ENCODE data around the gene SLC39A3.

Gene SLC39A3

DNA sequence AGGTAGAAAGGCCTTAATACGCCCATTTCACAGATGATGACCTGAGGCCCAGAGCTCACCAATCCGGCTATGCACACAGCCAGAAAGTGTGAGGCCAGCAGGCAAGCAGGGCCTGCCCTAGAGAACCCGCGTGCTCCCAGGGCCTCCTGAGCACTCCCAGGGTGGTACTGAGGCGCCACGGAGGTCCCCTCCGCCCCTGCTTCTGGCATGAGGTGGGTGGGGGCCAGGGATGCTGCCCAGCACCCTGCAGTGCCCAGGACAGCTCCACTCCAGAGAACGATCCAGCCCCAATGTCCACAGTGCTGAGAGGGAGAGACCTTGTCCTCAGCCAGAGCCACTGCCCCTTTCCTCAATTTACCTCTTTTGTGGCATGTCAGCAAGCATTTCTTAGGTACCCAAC lies 29.4 kb upstream of the SLC39A3 start:
- TF ChIP-seq, protein P1, sequence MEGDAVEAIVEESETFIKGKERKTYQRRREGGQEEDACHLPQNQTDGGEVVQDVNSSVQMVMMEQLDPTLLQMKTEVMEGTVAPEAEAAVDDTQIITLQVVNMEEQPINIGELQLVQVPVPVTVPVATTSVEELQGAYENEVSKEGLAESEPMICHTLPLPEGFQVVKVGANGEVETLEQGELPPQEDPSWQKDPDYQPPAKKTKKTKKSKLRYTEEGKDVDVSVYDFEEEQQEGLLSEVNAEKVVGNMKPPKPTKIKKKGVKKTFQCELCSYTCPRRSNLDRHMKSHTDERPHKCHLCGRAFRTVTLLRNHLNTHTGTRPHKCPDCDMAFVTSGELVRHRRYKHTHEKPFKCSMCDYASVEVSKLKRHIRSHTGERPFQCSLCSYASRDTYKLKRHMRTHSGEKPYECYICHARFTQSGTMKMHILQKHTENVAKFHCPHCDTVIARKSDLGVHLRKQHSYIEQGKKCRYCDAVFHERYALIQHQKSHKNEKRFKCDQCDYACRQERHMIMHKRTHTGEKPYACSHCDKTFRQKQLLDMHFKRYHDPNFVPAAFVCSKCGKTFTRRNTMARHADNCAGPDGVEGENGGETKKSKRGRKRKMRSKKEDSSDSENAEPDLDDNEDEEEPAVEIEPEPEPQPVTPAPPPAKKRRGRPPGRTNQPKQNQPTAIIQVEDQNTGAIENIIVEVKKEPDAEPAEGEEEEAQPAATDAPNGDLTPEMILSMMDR (conservative IDR thresholded peaks at IDR 0.05; ENCODE audit: control insufficient read depth, insufficient read depth, low read depth, low read length): no peak
- no peak for DNase-seq (ENCODE audit: low read depth)

DNA sequence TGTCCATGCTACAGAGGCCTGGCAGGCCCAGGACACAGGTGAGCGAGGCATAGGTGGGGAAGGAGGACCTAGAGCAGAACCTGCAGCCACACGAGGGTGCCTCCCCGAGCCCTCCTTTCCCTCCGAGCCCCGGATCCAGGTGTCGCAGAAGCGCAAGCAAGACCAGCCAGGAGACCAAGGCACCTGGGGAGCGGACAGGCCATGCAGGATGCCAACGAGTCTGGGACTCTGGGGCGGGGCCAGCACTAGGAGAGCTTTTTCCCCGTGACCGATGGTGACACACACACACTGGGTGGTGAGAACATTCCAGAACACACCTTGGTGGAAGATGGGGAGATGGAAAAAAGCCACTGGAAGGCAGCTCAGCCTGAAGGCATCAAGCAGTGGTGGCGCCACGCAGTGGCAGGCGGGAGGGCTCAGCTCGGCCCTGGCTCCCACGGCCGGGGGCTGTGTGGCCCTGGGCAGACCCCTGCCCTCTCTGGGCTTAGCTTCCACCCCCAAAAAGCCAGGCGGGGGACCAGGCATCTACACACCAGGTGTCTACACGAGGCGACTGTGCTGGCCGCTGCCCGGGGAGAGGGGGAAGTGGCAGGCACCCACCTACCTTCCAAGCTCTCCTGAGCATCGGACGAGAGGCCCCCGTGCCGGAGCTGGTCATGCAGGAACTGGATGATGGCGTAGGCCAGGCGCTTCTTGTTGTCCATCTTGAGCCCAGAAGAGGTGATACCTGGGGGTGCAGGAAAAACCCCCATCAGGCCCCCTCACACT lies 28.7 kb upstream of the SLC39A3 start:
- no peak overlapping the region for H3K4me3 ChIP-seq (ENCODE audit: control insufficient read depth, low read depth, low read length)
- DNase-seq (ENCODE audit: low read depth): no peak
- TF ChIP-seq, protein P1 (conservative IDR thresholded peaks at IDR 0.05; ENCODE audit: control insufficient read depth, insufficient read depth, low read depth, low read length): no peak

More for the DNA sequence above, 29.4 kb upstream of the SLC39A3 start:
- no peak overlapping the region for H3K4me3 ChIP-seq (ENCODE audit: control insufficient read depth, low read depth, low read length)

- TF ChIP-seq, protein P1 (conservative IDR thresholded peaks at IDR 0.05; ENCODE audit: control insufficient read depth, insufficient read depth, low read depth, low read length): no peak
- DNase-seq (ENCODE audit: low read depth): no peak
Measured at GRCh38 chr19:2767688-2768087, 27.9 kb upstream of the SLC39A3 start.

DNA sequence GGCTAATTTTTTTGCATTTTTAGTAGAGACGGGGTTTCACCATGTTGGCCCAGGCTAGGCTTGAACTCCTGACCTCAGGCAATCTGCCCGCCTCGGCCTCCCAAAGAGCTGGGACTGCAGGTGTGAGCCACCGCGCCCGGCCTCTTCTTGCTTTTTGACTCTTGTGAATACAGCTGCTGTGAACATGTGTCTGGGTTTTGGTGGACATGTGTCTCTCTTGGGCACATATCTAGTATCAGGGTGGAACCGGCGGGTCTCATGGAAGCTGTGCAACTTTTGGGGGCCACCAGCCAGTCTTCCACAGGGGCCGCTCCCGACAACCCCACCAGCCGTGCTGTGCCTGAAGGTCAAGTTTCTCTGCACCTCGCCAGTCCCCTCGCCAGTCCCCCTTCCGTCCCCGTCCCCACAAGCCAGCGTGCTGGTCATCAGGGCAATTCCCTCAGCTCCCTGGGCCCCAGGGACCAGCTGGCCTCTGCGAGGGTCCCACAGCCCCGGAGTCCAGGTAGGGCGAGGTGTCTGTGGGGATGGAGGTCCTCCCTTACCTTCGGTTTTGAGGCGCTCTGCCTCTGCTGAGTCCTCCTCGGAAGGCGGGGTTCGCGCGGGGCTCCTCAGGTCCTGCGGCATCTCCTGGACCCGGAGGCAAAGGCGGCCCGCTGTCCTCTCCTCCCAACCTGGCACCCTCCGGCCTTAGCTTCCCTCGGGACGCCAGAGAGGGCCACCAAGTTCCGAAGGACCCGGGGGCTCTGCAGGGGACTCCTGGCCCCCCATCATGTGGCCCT lies 27.0 kb upstream of the SLC39A3 start:
- TF ChIP-seq, protein P1 (conservative IDR thresholded peaks at IDR 0.05; ENCODE audit: control insufficient read depth, insufficient read depth, low read depth, low read length): no peak
- no peak for DNase-seq (ENCODE audit: low read depth)
- H3K4me3 ChIP-seq (ENCODE audit: control insufficient read depth, low read depth, low read length): no peak overlapping the region

More at GRCh38 chr19:2767688-2768087, 27.9 kb upstream of the SLC39A3 start:
- H3K4me3 ChIP-seq (ENCODE audit: control insufficient read depth, low read depth, low read length): no peak overlapping the region

- DNase-seq (ENCODE audit: low read depth): no peak
- TF ChIP-seq, protein P1 (conservative IDR thresholded peaks at IDR 0.05; ENCODE audit: control insufficient read depth, insufficient read depth, low read depth, low read length): no peak
- H3K4me3 ChIP-seq (ENCODE audit: control insufficient read depth, low read depth, low read length): no peak overlapping the region
Measured at GRCh38 chr19:2765376-2765775, 25.6 kb upstream of the SLC39A3 start.

DNA sequence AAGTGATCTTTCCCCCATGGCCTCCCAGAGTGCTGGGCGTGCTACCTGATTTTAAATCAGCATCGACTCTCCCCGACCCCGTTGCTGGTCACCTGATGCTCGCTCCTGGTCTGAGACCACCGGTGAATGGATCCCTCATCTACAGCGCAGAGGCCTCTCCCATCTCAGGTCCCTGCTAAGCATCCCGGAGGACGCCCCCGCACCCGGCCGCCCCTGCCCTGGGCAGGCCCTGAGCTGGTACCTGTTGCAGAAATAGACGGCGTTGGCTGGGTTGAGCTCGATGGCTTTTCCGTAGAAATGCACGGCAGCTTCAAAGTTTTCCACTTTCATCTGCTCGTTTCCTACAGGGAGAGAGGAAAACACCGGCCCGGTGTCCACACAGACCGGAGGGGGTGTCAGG lies 25.1 kb upstream of the SLC39A3 start:
- no peak for DNase-seq (ENCODE audit: low read depth)
- TF ChIP-seq, protein P1 (conservative IDR thresholded peaks at IDR 0.05; ENCODE audit: control insufficient read depth, insufficient read depth, low read depth, low read length): no peak
- no peak overlapping the region for H3K4me3 ChIP-seq (ENCODE audit: control insufficient read depth, low read depth, low read length)
